Measurements from ENCODE around the gene BMP10.

DNA sequence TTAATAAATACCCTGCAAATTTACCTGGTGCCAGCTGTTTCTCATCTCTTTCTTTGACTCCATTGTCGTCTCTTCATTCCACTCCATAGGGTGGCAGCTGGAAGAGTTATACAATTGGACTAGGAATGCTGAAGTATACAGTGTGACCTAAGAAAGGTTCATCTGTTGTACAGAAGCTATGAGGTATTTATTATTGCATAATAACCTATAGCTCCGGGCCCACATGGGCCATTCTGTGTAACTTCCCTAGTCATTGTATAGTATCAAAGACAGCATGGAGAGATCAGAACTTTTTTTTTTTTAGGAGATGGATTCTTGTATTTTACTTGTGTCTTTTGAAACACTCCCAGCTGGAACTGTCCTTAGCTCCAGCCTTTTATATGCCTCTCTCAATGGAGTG lies 26.2 kb downstream of the BMP10 start:
- TF ChIP-seq, protein P1, sequence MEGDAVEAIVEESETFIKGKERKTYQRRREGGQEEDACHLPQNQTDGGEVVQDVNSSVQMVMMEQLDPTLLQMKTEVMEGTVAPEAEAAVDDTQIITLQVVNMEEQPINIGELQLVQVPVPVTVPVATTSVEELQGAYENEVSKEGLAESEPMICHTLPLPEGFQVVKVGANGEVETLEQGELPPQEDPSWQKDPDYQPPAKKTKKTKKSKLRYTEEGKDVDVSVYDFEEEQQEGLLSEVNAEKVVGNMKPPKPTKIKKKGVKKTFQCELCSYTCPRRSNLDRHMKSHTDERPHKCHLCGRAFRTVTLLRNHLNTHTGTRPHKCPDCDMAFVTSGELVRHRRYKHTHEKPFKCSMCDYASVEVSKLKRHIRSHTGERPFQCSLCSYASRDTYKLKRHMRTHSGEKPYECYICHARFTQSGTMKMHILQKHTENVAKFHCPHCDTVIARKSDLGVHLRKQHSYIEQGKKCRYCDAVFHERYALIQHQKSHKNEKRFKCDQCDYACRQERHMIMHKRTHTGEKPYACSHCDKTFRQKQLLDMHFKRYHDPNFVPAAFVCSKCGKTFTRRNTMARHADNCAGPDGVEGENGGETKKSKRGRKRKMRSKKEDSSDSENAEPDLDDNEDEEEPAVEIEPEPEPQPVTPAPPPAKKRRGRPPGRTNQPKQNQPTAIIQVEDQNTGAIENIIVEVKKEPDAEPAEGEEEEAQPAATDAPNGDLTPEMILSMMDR (conservative IDR thresholded peaks at IDR 0.05; ENCODE audit: low read length): no peak
- TF ChIP-seq EZH2phosphoT487 (IDR thresholded peaks at IDR 0.05; ENCODE audit: borderline replicate concordance, low read depth, low read length): no peak

Measured in OCI-LY7 (cell line).